K562 (cell line): ENCODE results near the gene TCIRG1. TPM values are rescaled to one million over a fixed set of nuclear protein-coding genes. Genes with fewer than 3 reads are reported as not detected.
A peak's percentile ranks its signal among the peaks of the same experiment; 100 is the strongest.

Experiments used
- CBX1 ChIP-seq: sonication (generic); IDR thresholded peaks from 2 replicates; pipeline ENCODE4 v1.6.1; 2016; ENCODE audit warnings: antibody characterized with exemption, low read depth, mild to moderate bottlenecking
- CHD4 ChIP-seq: fragments of 200-600 bp; sonication (generic); IDR thresholded peaks from 3 replicates; pipeline ENCODE4 v1.6.1; 2012; ENCODE audit warnings: low read depth, mild to moderate bottlenecking, mixed read lengths, low read length, inconsistent platforms; ENCODE audit not compliant: insufficient read depth, insufficient replicate concordance, poor library complexity, severe bottlenecking
- ESRRA ChIP-seq: fragments of 450-650 bp; IDR thresholded peaks from 2 replicates; pipeline ENCODE4 v1.6.1; 2014; ENCODE audit warnings: low read depth, mild to moderate bottlenecking, moderate library complexity, borderline replicate concordance
- FOXK2 ChIP-seq, 2 experiments: fragments of 450-650 bp; IDR thresholded peaks in 1 of 2; conservative IDR thresholded peaks in 1 of 2; 2 replicates each; pipeline ENCODE4 v1.6.1; 2016; ENCODE audit warnings: low read depth in 2 of 2, mild to moderate bottlenecking in 1 of 2
- GMEB1 ChIP-seq: fragments of 250-450 bp; sonication (Bioruptor Pico); IDR thresholded peaks from 2 replicates; pipeline ENCODE4 v1.4.0; 2020; ENCODE audit warnings: mild to moderate bottlenecking
- GTF3C2 ChIP-seq: IDR thresholded peaks from 3 replicates; pipeline ENCODE4 v1.6.1; 2011; ENCODE audit warnings: borderline replicate concordance, mild to moderate bottlenecking, moderate library complexity; ENCODE audit not compliant: insufficient read length; ENCODE audit errors: extremely low read depth
- POU5F1 ChIP-seq: fragments of 150-350 bp; IDR thresholded peaks from 2 replicates; pipeline ENCODE4 v1.6.1; 2014; ENCODE audit warnings: borderline replicate concordance, low read length, low read depth, mild to moderate bottlenecking; ENCODE audit not compliant: partially characterized antibody
- RB1 ChIP-seq: fragments of 450-650 bp; IDR thresholded peaks from 2 replicates; pipeline ENCODE4 v1.6.1; 2017; ENCODE audit warnings: low read depth, mild to moderate bottlenecking
- RBM25 ChIP-seq: fragments of 200-400 bp; formaldehyde crosslinking; IDR thresholded peaks from 2 replicates; pipeline ENCODE4 v1.6.1; 2018; ENCODE audit warnings: low read length, low read depth, moderate library complexity; ENCODE audit not compliant: severe bottlenecking
- SMAD3 ChIP-seq: fragments of 450-650 bp; formaldehyde crosslinking; conservative IDR thresholded peaks from 2 replicates; pipeline ENCODE4 v1.4.0; 2020; ENCODE audit warnings: mild to moderate bottlenecking
- SP1 ChIP-seq: sonication (generic); formaldehyde crosslinking; IDR thresholded peaks from 2 replicates; pipeline ENCODE4 v1.8.1; 2022; ENCODE audit warnings: mild to moderate bottlenecking, missing genetic modification reagents
- TAF1 ChIP-seq: IDR thresholded peaks from 2 replicates; pipeline ENCODE4 v1.6.1; 2011; ENCODE audit warnings: mild to moderate bottlenecking, low read length, moderate library complexity; ENCODE audit not compliant: insufficient read depth, control insufficient read depth, severe bottlenecking; ENCODE audit errors: extremely low read depth
- TFAP4 ChIP-seq: sonication (generic); formaldehyde crosslinking; IDR thresholded peaks from 2 replicates; pipeline ENCODE4 v1.8.0; 2022; ENCODE audit warnings: missing genetic modification reagents, mild to moderate bottlenecking, moderate library complexity, borderline replicate concordance
- ZBTB7A ChIP-seq: IDR thresholded peaks from 2 replicates; pipeline ENCODE4 v1.6.1; 2011; ENCODE audit warnings: low read depth, mild to moderate bottlenecking, low read length, moderate library complexity, borderline replicate concordance; ENCODE audit not compliant: control insufficient read depth
- ZNF354B ChIP-seq: fragments of 250-450 bp; sonication (Bioruptor Pico); IDR thresholded peaks from 2 replicates; pipeline ENCODE4 v1.4.0; 2020
- ZNF740 ChIP-seq, 3 experiments: fragments of 200-800 bp in 1 of 3; sonication (Bioruptor generic) in 1 of 3; sonication (generic) in 1 of 3; formaldehyde crosslinking in 1 of 3; IDR thresholded peaks; 2 replicates each; pipeline versions ENCODE4 v1.6.1 to v1.8.0; 2016 to 2022; ENCODE audit warnings: mild to moderate bottlenecking in 2 of 3, missing compliant biosample characterization in 2 of 3, missing genetic modification characterization in 2 of 3, missing genetic modification reagents in 1 of 3
- polyA plus RNA-seq, 8 experiments: library from polyadenylated mRNA; depleted of rRNA in 4 of 8; stranded (reverse) in 5 of 8; unstranded in 3 of 8; fragments of >200 nt; fragmentation: Nextera tagmentation in 2 of 8; fragmentation: Illumina TruSeq in 1 of 8; extraction: Ambion mirVana in 2 of 8; extraction: Trizol in 1 of 8; gene quantifications; 2 replicates each; pipeline versions ENCODE4 v1.2.1 to v1.2.3, GENCODE V29; 2011 to 2014; ENCODE audit warnings: inconsistent platforms in 1 of 8, missing spikeins in 1 of 8
- total RNA-seq, 7 experiments: library from RNA; depleted of rRNA in 6 of 7; stranded (reverse); fragments of >200 nt in 6 of 7; fragmentation: Illumina TruSeq in 2 of 7; extraction: Trizol in 2 of 7; gene quantifications; 2 replicates each; pipeline versions ENCODE4 v1.2.1 to v1.2.3, GENCODE V29; 2011 to 2021; ENCODE audit warnings: low replicate concordance in 1 of 7

Gene TCIRG1
- total and polyA plus RNA-seq, 9 of the 15 experiments (the other 6 are each of a cell fraction or from before 2014, with no cell fraction given) = 0.49 to 143 (median 24.4) TPM

GRCh38 chr11:68003846-68004550 is 34.8 kb upstream of the TCIRG1 start, which contains the start of gene UNC93B1 (continued):
- no peak for TF ChIP-seq ZNF740 (CRISPR knock-in tag; IDR thresholded peaks at IDR 0.05)
- no peak for TF ChIP-seq ZNF740 (tag; IDR thresholded peaks at IDR 0.05)
- TF ChIP-seq TAF1 = peak; percentile 37
- peak; percentile 16; the same call in 1 of the 2 replicates for TF ChIP-seq ESRRA
- TF ChIP-seq CBX1 = 0 out of 2 replicates have a peak, but pooled peaks have one; percentile 20
- peak; percentile 55; the same call in 1 of the 2 replicates for TF ChIP-seq TFAP4
- peak; percentile 33 for TF ChIP-seq RBM25
- TF ChIP-seq GTF3C2 = peak; percentile 96
- TF ChIP-seq POU5F1 = no peak
- TF ChIP-seq GMEB1 (CRISPR knock-in tag) = 0 out of 2 replicates have a peak, but pooled peaks have one; percentile 19
- 0 out of 4 replicates have a peak, but pooled peaks have one; percentile 31 to 37 for TF ChIP-seq FOXK2 (conservative IDR thresholded peaks at IDR 0.05 in 1 of 2, IDR thresholded peaks at IDR 0.05 in 1 of 2; ENCODE audit: low read depth in 2 of 2)
- TF ChIP-seq ZBTB7A = peak; percentile 54; the same call in 1 of the 2 replicates
- peak; percentile 74 for TF ChIP-seq CHD4
- no peak for TF ChIP-seq ZNF354B (CRISPR knock-in tag)
- TF ChIP-seq SP1 (CRISPR knock-in tag) = peak; percentile 51
- no peak for TF ChIP-seq SMAD3 (CRISPR knock-in tag)
- peak; percentile 86; the same call in 1 of the 2 replicates for TF ChIP-seq RB1
